Measurements from ENCODE around the gene CMTM8.

DNA sequence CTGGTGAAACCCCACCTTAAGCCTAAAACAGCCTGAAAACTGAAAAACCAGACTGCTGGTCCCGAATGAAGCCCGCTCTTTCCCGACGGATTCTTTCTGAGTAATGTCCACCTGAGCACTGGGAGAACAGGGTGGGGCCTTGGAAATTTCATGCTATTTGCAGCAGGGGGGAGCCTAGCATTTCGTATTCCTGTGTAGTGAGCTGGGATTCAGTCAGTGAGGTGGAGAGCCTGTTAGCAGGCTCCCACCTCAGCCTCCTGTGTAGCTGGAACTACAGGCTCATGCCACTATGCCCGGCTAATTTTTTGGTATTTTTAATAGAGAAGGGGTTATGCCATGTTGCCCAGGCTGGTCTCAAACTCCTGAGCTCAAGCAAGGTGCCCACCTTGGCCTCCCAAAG, 74.7 kb downstream of the CMTM8 start:
- TF ChIP-seq, protein P1, sequence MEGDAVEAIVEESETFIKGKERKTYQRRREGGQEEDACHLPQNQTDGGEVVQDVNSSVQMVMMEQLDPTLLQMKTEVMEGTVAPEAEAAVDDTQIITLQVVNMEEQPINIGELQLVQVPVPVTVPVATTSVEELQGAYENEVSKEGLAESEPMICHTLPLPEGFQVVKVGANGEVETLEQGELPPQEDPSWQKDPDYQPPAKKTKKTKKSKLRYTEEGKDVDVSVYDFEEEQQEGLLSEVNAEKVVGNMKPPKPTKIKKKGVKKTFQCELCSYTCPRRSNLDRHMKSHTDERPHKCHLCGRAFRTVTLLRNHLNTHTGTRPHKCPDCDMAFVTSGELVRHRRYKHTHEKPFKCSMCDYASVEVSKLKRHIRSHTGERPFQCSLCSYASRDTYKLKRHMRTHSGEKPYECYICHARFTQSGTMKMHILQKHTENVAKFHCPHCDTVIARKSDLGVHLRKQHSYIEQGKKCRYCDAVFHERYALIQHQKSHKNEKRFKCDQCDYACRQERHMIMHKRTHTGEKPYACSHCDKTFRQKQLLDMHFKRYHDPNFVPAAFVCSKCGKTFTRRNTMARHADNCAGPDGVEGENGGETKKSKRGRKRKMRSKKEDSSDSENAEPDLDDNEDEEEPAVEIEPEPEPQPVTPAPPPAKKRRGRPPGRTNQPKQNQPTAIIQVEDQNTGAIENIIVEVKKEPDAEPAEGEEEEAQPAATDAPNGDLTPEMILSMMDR (IDR thresholded peaks at IDR 0.05; ENCODE audit: low read depth, low read length, poor library complexity, severe bottlenecking): no peak
- no peak for TF ChIP-seq EZH2phosphoT487 (IDR thresholded peaks at IDR 0.05; ENCODE audit: borderline replicate concordance, low read length)
